Brain pericyte (primary cell): ENCODE results near the gene IGLL5.

Source experiments
- DNase-seq: peaks from one replicate; pipeline ENCODE4 v3.0.0-alpha.2; 2012; ENCODE audit warnings: low read depth, low spot score

IGLL5 gene

DNA sequence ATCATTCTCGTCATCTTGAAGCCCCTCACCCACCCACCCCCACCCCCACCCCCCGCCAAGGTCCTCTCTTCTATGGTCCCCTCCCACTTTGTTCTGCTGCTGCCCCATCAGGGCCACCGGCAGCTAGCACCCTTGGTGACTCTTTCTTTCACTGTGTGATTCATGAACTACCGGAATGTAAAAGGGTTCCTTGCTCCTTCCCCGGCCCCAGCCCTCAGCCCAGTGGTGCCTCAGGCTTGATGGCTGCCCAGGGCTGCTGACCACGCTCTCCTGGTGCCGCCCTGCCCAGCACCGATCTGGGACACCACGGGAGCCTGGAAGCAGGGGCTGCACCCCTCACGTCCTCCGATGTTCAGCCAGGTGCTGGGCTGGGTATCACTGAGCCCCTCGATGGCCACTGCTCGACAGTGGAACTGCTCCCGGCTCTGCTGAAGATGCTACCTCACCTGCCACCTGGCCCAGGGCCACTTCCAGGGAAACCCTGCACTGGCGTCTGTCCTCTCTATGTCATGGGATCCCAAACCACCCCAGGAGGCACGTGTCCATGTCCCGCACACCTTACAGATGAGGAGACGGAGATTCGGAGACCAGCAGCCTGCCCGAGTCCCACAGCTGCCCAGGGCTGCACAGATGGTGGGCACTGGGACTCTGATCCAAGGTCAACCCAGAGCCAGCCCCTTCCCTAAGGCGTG is 39.7 kb downstream of the IGLL5 start:
- DNase-seq: no peak

- no peak for DNase-seq
These were observed 40.5 kb downstream of the IGLL5 start for GRCh38 chr22:22927888-22928665.

DNA sequence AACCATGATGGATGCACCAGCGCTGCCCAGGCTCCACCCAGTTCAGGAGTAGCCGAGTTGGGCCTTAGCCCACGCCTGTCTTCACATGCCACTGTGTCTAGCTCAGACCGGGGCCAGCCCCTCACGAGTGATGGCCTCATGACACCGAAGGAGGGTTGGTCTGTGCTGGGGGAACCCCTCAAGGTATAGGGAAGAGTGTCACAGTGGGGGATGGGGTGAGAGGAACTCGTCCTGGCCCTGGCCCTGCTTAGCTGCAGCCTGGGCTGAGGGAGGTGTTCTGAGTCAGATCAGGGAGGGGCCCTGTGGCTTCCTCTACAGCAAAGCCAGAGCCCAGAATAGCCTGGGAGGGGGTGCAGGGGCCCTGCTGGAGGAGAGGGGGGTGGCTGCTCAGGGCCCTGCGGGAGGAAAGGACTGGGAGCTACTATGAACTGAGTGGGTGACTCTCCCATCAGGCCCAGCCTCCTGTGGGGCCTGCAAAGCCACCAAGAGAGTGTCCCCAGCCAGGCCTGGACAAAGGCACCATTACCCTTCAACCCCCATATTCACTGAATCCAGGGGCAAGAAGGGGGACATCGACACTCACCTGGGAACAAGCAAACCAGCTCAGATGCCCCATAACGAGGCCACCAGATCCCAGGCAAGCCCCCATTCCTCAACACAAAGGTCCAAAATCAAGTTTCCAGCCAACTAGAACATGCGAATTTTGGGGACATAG is 41.2 kb downstream of the IGLL5 start:
- DNase-seq: no peak

DNA sequence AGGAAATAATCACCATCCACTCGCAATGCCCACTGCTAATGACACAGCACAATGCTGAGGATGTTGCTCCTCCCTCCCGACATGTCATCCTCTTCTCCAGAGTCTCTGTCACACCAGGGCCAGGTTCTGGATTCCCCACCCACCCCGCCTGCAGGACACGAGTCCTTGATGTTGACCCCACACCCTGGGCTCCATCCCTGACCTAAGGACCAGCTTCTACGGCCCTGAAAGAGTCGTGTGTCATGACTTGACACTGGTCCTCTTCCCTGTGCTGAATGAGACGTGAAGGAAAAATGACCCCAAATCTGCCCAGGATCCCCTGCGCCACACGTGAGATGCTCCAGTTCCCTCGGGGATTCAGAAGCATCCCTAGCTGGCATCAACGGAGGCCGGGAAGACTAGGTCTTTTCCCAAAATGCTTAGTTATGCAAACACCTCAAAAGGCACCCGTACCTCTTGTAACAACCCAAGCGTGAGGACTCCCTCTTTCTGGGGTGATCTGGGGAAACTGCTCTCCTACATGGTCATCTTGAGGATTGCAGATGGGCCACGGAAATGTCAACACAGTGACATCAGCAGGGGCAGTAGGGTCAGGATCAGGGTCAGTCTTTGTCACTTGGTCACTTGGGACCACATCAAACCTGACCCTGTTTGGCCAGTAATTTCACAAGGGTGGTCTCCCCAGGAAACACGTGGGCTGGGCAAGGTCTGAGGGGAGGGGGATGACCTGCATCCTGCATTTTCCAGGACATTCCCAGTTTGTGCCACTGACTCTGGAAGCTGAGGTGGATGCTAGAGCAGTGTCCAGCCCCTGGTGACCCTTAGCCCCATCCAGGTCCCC is 42.0 kb downstream of the IGLL5 start:
- DNase-seq: no peak

GRCh38 chr22:22930222-22930497 is 42.5 kb downstream of the IGLL5 start:
- no peak for DNase-seq

DNA sequence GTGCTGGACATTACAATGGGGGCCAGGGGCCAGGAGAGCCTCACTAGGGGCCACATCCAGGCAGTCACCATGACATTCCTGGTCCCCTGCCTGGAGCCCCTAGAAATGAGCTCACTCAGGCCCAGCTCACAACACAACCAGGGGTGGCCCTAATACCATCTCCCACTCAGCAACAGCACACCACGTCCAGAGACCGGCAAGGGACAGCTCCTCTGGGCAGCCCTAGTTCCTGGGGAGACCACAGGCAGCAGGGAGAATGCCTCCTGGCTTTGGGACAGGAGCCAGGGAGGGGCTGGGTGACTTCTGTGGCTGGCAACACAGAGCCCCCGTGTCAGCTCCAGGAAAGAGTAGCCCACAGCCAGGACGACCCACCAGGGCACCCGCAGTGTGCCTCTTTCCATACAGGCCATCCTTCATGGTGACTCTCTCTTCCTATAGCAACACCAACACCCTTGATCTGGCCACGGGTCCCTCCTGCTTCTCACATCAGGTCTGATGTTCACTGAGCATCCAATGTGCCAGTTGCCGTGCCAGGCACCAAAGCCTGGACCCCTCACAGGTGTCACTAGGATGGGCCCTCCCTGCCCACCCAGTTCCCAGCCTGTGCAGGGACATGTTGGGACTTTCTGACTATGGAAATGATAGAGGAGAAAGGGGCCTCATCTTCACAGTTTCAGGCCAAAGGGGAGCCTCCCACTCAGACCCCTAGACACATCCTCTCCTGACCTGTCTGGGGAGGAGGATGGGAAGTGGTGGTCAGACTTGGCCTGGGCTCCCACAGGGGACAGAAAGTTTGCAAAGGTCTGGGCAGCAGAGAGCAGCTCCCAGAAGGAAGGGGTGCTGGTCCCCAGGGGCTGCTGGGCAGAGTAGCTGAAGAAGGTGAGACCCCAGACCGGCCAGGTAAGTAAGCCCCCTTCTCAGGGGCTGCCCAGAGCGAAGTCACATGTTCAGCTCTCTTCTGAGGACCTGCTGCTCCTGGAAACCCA is 43.2 kb downstream of the IGLL5 start:
- DNase-seq: no peak

DNA sequence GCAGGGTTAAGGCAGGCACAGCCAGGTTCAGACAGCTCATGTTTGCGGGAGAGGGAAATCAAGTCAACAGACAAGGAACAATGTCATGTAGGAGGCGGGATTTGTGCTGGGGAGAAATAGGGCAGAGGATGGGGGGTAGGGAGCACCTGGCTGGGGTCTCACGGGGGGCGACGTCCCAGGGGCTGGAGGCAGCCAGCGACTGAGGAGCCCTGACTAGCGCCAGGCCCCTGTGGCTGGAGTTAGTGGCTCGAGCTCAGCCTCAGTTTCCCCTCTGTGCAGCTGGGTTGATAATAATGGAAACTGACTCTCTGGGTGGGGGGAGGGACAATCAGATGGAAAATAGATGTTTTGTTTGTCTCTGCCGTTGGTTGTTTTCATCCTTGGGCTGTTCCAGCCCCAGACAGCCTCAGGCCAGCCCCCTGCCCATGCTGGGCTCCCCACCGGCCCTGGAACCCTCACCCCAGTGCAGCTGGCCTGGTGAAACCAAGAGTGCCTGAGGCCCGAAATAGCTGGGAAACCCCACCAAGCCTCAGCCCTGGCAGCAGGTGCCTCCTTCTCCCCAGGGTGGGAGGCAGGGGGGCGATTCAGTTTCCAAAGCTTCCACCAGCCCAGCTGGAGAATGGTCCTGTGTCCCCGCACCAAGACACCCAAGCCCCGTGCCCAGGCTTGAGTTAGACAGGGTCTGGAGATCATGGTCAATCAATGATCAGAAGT is 44.1 kb downstream of the IGLL5 start:
- DNase-seq: no peak

- DNase-seq: no peak
These were observed 44.9 kb downstream of the IGLL5 start for GRCh38 chr22:22932512-22932941.

GRCh38 chr22:22933100-22933806 is 45.6 kb downstream of the IGLL5 start:
- DNase-seq: no peak

DNA sequence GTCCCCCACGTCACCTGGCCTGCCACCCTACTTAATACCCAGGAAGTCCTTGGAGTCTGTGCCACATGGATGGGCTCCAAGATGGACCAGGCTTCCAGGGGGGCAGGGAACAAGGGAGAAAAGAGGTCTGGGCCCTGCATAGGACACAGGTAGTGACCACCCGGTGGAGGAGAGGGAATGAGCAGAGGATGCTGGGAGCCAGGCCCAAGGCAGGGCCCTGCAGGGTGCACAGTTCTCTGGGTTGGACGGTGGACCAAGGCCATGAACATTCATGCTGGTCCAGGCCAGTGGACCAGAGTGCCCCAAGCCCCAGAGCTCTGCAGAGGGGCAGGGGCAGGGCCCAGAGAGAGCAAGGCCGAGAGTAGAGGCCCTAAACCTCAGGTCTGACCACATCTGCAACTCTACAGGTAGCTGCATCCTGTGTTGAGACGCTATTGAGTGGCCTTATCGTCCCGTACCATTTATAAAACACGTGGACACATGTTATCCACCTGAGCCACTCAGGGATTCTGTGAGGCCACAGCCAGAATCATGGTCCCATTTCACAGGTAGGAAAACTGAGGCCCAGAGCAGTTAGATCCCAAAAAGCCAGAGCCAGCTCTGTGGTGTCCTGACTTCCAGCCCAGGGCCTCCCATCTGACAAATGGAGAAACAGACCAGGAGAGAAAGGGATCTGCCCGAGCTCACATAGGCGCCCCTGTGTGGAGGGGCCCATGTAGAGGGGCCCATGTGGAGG is 46.4 kb downstream of the IGLL5 start:
- no peak for DNase-seq

GRCh38 chr22:22934543-22935055 is 47.0 kb downstream of the IGLL5 start:
- DNase-seq: no peak

- DNase-seq: no peak
These were observed 47.5 kb downstream of the IGLL5 start for GRCh38 chr22:22935056-22935545.

GRCh38 chr22:22935546-22936157 is 48.0 kb downstream of the IGLL5 start:
- DNase-seq: no peak

GRCh38 chr22:22936180-22936914 is 48.7 kb downstream of the IGLL5 start:
- DNase-seq: no peak

DNA sequence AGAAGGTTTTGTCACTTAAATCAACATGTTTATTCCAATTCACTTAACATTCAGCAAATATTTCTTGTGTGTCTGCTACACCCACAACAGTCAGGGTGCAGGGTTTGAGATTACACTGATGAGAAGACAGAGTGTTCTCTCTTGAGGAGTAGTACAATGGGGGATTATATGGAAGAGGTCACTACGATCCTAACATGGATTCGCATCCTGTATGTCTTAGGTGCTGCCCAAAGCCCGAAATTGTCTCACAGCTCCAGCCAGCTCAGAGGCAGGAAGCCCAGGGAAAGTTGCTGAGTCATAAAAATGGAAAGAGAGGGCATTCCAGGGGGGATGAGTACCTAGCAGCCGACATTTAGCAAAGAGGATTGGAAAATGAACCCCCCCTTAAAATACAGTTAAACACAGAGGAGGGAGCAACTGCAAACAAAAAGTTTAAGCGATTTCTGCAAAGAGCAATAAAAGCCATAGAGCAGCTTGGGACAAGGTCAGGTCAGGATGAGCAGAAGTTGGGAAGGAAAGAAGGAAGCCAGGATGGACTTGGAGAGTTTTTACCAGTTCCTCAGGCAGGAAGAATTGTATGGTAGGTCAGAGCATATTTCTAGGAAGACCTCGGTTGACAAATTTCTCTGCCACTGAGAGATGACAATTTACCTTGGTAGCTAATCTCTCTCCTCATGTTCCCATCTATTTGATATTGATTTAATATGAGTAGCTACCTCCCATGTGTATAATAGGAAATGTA is 49.5 kb downstream of the IGLL5 start:
- no peak for DNase-seq

DNA sequence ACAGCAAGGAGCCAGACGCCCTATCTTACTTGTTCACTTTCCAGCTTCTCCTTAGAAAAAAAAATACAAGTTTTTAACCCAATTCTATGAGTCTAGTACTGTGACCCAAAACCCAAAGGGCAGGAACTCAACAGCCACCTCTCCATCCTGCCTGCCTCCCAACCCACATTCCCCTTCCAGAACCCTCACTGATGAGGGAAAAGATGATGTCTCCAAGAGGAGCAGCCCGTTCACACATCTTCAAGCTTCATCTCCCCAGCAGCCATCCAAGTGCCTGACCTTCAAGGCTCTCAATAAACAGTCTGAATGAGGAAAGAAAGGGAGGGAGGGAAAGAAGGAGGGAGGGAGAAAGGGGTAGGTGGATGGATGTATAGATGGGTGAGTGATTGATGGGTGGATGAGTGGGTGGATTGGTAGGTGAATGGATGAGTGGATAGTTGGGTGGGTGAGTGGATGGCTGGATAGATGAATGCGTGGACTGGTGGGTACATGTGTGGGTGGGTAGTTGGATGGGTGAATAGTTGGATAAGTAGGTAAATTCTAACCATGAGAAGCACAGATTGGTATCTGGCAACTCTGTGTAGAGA is 50.4 kb downstream of the IGLL5 start:
- DNase-seq: no peak
